ENCODE measurements around the gene STX4. TPM values are rescaled to one million over a fixed set of nuclear protein-coding genes. Genes with fewer than 3 reads are reported as not detected.

STX4 gene
- total and polyA plus RNA-seq, 9 of the 15 experiments (the other 6 are each of a cell fraction or from before 2014, with no cell fraction given), result 3.2 to 48.0 (median 21.5) TPM

GRCh38 chr16:31073970-31074813, 40.8 kb downstream of the STX4 start, which contains the start of the genes ZNF646 and ZNF668 (continued):
- TF ChIP-seq REST (IDR thresholded peaks at IDR 0.05; ENCODE audit: borderline replicate concordance), result no peak
- no peak for TF ChIP-seq REST (CRISPR knock-in tag; IDR thresholded peaks at IDR 0.05; ENCODE audit: low read depth)
- TF ChIP-seq YBX1 (IDR thresholded peaks at IDR 0.05), result no peak
- TF ChIP-seq ARNT (IDR thresholded peaks at IDR 0.05), result peak in 1 of 2 experiments; percentile 55; a peak in 1 of 4 replicates
- TF ChIP-seq BDP1 (IDR thresholded peaks at IDR 0.05; ENCODE audit: insufficient read depth, insufficient read length), result no peak
- no peak for TF ChIP-seq MAFG (tag; conservative IDR thresholded peaks at IDR 0.05)
- TF ChIP-seq L3MBTL2 (IDR thresholded peaks at IDR 0.05), result peak; percentile 56
- TF ChIP-seq POLR2AphosphoS2 (IDR thresholded peaks at IDR 0.05; ENCODE audit: low read length), result no peak; the same call in 1 of the 2 replicates
- TF ChIP-seq MYNN (IDR thresholded peaks at IDR 0.05), result no peak
- no peak for TF ChIP-seq MYNN (CRISPR knock-in tag; IDR thresholded peaks at IDR 0.05)
- TF ChIP-seq GABPB2 (CRISPR knock-in tag; conservative IDR thresholded peaks at IDR 0.05), result no peak
- no peak for TF ChIP-seq ATF4 (CRISPR knock-in tag; IDR thresholded peaks at IDR 0.05)
- TF ChIP-seq TAL1 (IDR thresholded peaks at IDR 0.05), result no peak
- TF ChIP-seq ZNF511 (CRISPR knock-in tag; IDR thresholded peaks at IDR 0.05), result no peak
- TF ChIP-seq CREB3L1 (IDR thresholded peaks at IDR 0.05; ENCODE audit: borderline replicate concordance, low read depth), result peak; percentile 77
- TF ChIP-seq SIN3B (IDR thresholded peaks at IDR 0.05; ENCODE audit: low read depth), result peak; percentile 92
- no peak for TF ChIP-seq BMI1 (IDR thresholded peaks at IDR 0.05; ENCODE audit: low read length)

All from K562 (cell line).